Stimulated activated CD4-positive, alpha-beta T cell treated with anti-CD3 and anti-CD28 coated beads, Interleukin-12 subunit alpha, Interleukin-12 subunit beta, amount 100 ng/mL, for 24 hours (primary cell): Measurements from ENCODE around the gene GAB2.
A peak's percentile ranks its signal among the peaks of the same experiment; 100 is the strongest.

Experiments
- DNase-seq, 2 experiments: peaks; one replicate each; pipeline ENCODE4 v3.0.0-alpha.2; 2020; ENCODE audit warnings: low read depth in 2 of 2

Gene GAB2

DNA sequence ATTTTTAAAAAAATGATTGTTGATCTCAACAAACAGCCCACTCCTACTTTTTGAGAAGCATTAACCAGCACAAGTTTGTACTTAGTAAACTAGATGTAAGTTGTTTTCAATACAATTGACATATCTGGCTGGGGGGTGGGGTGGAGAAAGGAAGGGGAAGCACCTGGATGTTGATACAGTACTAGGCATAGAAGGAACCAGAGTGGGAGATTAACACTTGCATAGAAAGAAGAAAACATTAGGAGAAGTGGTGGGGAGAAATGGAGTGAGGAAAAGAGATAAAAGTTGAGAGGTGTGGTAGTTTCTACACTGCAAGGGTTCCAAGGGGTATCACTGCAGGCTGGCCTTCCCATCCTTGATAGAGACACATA is 10.6 kb upstream of the GAB2 start:
- no peak for DNase-seq

DNA sequence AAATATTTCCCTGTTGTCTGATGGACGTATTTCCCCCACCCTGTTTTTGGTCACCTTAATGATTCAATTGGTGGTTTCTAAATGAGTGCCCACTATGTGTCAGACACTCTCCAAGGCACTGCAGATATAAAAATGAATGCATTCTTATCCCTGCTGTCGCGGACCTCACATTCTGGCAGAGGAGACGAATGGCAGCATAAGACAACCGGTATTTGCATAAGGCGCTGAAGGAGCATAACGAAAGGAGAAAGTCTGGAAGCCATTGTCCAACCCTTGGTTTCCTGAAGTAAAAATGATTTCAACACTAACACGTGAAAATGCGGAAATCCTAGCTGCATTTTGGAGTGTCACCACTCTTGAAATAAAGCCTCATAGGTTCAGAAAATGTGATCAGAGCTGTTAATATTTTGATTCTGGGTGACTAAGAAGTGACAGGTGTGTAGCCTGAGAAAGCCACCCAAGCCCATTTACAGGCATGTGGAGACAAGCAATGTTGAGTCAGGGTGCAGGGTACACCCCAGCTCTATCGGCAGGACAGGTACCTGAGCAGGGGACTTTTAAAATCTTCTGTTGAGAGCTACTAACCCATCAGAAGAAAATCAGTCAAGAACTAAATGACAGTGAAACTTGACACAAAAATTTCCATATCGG is 10.1 kb upstream of the GAB2 start:
- DNase-seq: no peak

DNA sequence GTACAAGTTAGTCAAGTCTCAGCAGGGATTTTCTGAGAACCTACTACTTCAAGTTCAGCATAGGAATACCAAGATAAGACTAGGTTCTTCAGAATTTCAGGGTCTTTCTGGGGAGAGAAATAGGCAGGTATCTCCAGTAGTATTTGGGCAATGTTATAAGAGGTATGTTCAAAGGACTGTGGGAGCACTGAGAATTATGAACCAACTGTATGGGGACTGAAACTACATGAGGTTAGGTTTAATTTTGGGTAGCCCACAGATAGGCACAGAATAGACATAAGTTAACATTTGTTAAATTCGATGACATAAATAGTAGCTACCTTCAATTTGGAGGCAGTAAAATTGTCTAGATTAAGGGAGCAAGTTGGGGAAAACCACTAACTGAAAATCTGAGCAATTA is 9.2 kb upstream of the GAB2 start:
- DNase-seq: no peak

DNA sequence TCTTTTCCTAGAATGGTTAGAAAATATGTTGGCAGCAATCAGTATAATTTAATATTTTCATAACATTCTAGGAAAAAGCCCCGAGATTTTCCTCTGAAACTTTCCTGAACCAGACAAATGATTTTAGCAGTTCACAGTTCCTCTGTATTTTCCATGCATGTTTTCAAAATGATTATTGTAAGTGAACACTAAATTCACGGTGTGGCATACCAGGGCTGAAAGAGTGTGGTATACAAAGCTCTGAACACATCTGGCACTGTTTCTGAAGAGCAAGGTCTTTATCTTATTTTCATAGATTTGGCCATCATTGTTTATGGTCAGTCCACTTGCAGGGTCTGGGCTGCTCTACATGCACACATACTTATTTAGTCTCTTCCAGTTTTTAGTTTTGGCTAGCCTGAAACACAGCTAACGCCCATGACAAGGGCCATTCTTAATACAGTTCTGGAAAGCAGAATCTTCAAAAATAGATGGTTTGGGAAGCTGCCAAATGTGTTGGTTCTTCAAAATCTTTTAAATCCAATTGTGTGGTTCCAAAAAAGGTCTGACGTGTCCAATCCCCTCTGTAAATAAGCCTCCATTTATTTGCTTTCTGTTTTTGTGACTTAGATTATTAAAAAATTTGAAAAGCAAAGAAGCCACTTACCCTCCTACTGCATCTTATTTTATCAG is 7.9 kb upstream of the GAB2 start:
- DNase-seq: no peak

- no peak for DNase-seq
These were observed 7.0 kb upstream of the GAB2 start for GRCh38 chr11:78424334-78425270.

DNA sequence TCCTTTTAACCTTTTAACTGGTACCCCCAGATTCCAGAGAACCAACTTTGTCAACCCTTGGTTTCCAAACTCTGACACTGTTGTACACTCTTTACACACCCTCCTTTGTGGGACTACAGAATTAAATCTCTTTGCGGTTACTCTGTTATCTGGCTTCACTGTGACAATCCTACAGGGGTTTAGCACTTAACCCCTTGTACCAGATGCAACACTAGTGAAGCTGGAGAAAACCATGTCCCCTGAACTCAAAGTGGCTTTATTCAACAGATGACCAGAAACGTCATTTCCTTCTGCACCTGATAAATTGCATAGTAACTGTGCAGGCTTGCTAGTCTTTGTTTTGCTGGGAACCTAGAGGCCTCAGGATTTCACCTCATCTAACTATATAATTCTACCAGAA is 5.6 kb upstream of the GAB2 start:
- DNase-seq: no peak

- peak; percentile 6 to 29 for DNase-seq
These were observed 3.2 kb upstream of the GAB2 start for GRCh38 chr11:78420796-78421209.

DNA sequence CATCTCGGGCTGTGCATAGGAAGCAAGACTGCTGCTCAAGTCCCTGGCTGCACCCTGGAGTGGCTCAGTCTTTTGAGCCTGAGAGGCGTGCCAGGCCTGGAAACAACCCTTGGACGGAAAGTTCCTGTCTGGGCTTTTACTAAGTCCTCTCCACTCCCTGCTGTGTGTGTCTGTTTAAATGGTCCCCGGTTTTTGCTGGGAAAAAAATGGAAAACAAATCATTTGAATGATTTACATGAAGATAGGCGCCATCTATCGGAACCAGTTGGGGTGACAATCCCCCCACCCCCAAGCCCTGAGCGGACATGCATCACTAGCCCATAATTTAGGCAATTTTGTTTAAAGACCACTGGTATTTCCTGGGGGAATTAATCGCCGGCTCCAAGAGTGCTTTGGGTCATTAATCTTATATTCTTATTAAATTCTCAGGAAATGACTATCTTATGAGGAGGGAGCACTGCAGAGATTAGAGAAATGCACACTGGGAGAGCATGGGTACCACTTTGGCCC is 2.7 kb upstream of the GAB2 start:
- peak in 1 of 2 experiments; percentile 39 for DNase-seq

GRCh38 chr11:78419327-78419726 is 1.7 kb upstream of the GAB2 start:
- DNase-seq: no peak

- DNase-seq: no peak
These were observed 1.1 kb upstream of the GAB2 start for GRCh38 chr11:78418584-78419211.

GRCh38 chr11:78417888-78418583 is 416 bp upstream of the GAB2 start:
- peak; percentile 36 to 48 for DNase-seq

GRCh38 chr11:78416285-78417174 is 1.1 kb downstream of the GAB2 start:
- peak; percentile 43 to 68 for DNase-seq

GRCh38 chr11:78415338-78415737 is 2.3 kb downstream of the GAB2 start:
- no peak for DNase-seq

- DNase-seq: no peak
These were observed 3.1 kb downstream of the GAB2 start for GRCh38 chr11:78414321-78415051.

DNA sequence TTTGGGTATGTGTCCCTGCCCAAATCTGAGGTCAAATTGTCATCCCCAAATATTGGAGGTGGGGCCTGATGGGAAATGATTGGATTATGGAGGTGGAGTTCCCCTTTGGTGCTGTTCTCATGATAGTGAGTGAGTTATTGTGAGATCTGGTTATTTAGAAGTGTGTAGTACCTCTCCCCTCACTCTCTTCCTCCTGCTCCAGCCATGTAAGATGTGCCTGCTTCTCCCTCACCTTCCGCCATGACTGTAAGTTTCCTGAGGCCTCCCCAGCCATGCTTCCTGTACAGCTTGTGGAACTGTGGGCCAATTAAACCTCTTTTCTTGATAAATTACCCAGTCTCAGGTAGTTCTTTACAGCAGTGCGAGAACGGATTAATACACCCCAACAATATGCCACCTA is 9.0 kb downstream of the GAB2 start:
- no peak for DNase-seq

GRCh38 chr11:78406568-78407196 is 10.9 kb downstream of the GAB2 start:
- DNase-seq: no peak

DNA sequence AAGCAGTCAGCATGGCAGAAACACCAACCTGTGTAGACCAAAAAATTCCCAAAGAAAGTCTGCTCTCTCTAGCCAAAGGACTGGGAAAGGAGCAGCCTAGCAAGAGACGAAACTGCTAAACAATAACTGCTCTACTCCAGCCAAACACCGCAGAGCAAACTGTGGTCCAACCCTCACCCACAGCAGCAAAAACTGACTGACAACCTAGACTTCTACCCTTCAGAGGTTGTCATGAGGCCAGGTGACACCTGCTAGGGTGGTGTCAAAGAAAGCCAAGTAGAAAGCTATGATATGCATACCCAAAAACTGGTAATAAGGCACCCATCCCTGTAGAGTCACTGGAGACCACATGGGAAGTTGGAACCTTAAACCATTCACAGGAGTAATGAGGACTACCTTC is 11.8 kb downstream of the GAB2 start:
- no peak for DNase-seq

- no peak for DNase-seq
These were observed 13.8 kb downstream of the GAB2 start for GRCh38 chr11:78403781-78404180.

GRCh38 chr11:78402847-78403246 is 14.8 kb downstream of the GAB2 start:
- no peak for DNase-seq
